ENCODE data around the gene FGGY. TPM values are rescaled to one million over a fixed set of nuclear protein-coding genes. Genes with fewer than 3 reads are reported as not detected.
A peak's percentile ranks its signal among the peaks of the same experiment; 100 is the strongest.
"Not testable (repeated sequence)": the region's sequence is repeated elsewhere in the genome, so short reads cannot be mapped to it uniquely, and the experiment has no call there.

FGGY gene
- total and polyA plus RNA-seq, 4 donors = 16.0 to 67.0 (median 43.4) TPM

- no peak overlapping the region for H3K4me3 ChIP-seq (ENCODE audit: low read depth in 1 of 3, low read length in 3 of 3)
- TF ChIP-seq ATF3 (IDR thresholded peaks at IDR 0.05) (no peak), CTCF (IDR thresholded peaks at IDR 0.05; ENCODE audit: low read depth, low read length, missing input control) (no peak), FOXA1 (IDR thresholded peaks at IDR 0.05) (no peak)
- DNase-seq (ENCODE audit: low spot score) = no peak
- H3K36me3 ChIP-seq (ENCODE audit: control insufficient read depth in 4 of 4, insufficient read depth in 3 of 4, low read depth in 1 of 4, low read length in 3 of 4) = no peaks in the 10 kb centered on the region
- peak overlapping the region; percentile 92 to 96 for H3K27ac ChIP-seq (ENCODE audit: low read depth in 1 of 2, low read length in 2 of 2)
- WGBS = 81% methylated on average over 6 of the region's 6 CpGs
- H3K9ac ChIP-seq (ENCODE audit: low read depth in 1 of 2, low read length in 2 of 2) = peak overlapping the region in 1 of 2 donors; percentile 42
- H3K4me1 ChIP-seq (ENCODE audit: control insufficient read depth in 4 of 4, insufficient read depth in 4 of 4, low read length in 3 of 4) = peaks cover 0 to 29% (median 14%) of the 10 kb centered on the region in 4 donors
- H3K27me3 ChIP-seq (ENCODE audit: control insufficient read depth in 4 of 4, insufficient read depth in 4 of 4, low read length in 3 of 4) = no peaks in the 10 kb centered on the region
- no peaks in the 10 kb centered on the region for H3K9me3 ChIP-seq (ENCODE audit: control insufficient read depth in 4 of 4, low read length in 3 of 4)
These were observed 1.9 kb downstream of the FGGY start for GRCh38 chr1:59298710-59299346.

GRCh38 chr1:59299670-59300069 is 2.8 kb downstream of the FGGY start:
- DNase-seq (ENCODE audit: low spot score); H3K27ac ChIP-seq (ENCODE audit: low read depth in 1 of 2, low read length in 2 of 2); H3K36me3 ChIP-seq (ENCODE audit: control insufficient read depth in 4 of 4, insufficient read depth in 3 of 4, low read depth in 1 of 4, low read length in 3 of 4); H3K9me3 ChIP-seq (ENCODE audit: control insufficient read depth in 4 of 4, low read length in 3 of 4); H3K4me3 ChIP-seq (ENCODE audit: low read depth in 1 of 3, low read length in 3 of 3); H3K9ac ChIP-seq (ENCODE audit: low read depth in 1 of 2, low read length in 2 of 2); H3K27me3 ChIP-seq (ENCODE audit: control insufficient read depth in 4 of 4, insufficient read depth in 4 of 4, low read length in 3 of 4): not testable (repeated sequence)
- WGBS = 97% methylated on average over 11 of the region's 11 CpGs
- peaks cover 0 to 29% (median 14%) of the 10 kb centered on the region in 4 donors for H3K4me1 ChIP-seq (ENCODE audit: control insufficient read depth in 4 of 4, insufficient read depth in 4 of 4, low read length in 3 of 4)

GRCh38 chr1:59302297-59302696 is 5.4 kb downstream of the FGGY start:
- Histone ChIP-seq H3K9ac (ENCODE audit: low read depth in 1 of 2, low read length in 2 of 2) (no peak overlapping the region), H3K9me3 (ENCODE audit: control insufficient read depth in 4 of 4, low read length in 3 of 4) (no peaks in the 10 kb centered on the region), H3K27me3 (ENCODE audit: control insufficient read depth in 4 of 4, insufficient read depth in 4 of 4, low read length in 3 of 4) (no peaks in the 10 kb centered on the region), H3K4me1 (ENCODE audit: control insufficient read depth in 4 of 4, insufficient read depth in 4 of 4, low read length in 3 of 4) (peaks cover 0 to 15% (median 11%) of the 10 kb centered on the region in 4 donors), H3K4me3 (ENCODE audit: low read depth in 1 of 3, low read length in 3 of 3) (no peak overlapping the region), H3K36me3 (ENCODE audit: control insufficient read depth in 4 of 4, insufficient read depth in 3 of 4, low read depth in 1 of 4, low read length in 3 of 4) (no peaks in the 10 kb centered on the region), H3K27ac (ENCODE audit: low read depth in 1 of 2, low read length in 2 of 2) (no peak overlapping the region)
- no peak for DNase-seq (ENCODE audit: low spot score)
- TF ChIP-seq FOXA2 (IDR thresholded peaks at IDR 0.05) = no peak
- TF ChIP-seq RXRA (IDR thresholded peaks at IDR 0.05) = no peak
- TF ChIP-seq JUND (IDR thresholded peaks at IDR 0.05) = no peak
- TF ChIP-seq GABPA (IDR thresholded peaks at IDR 0.05 in 1 of 2, conservative IDR thresholded peaks at IDR 0.05 in 1 of 2) = no peak
- no peak for TF ChIP-seq MAX (IDR thresholded peaks at IDR 0.05)
- no peak for TF ChIP-seq ZBTB33 (IDR thresholded peaks at IDR 0.05)
- TF ChIP-seq RAD21 (IDR thresholded peaks at IDR 0.05) = no peak
- no peak for TF ChIP-seq HNF4A (conservative IDR thresholded peaks at IDR 0.05)
- TF ChIP-seq NR2F2 (IDR thresholded peaks at IDR 0.05) = no peak
- 99% methylated on average over 1 of the region's 1 CpG for WGBS

Measured in liver (tissue), 9 donors.